C4-2B (cell line): ENCODE data around the gene CTRL.

ENCODE experiments used
- CTCF ChIP-seq: fragments of 450-650 bp; conservative IDR thresholded peaks from 2 replicates; pipeline ENCODE4 v1.5.1; 2017; ENCODE audit warnings: mild to moderate bottlenecking
- ZFX ChIP-seq: fragments of 450-650 bp; IDR thresholded peaks from 2 replicates; pipeline ENCODE4 v1.6.1; 2017

DNA sequence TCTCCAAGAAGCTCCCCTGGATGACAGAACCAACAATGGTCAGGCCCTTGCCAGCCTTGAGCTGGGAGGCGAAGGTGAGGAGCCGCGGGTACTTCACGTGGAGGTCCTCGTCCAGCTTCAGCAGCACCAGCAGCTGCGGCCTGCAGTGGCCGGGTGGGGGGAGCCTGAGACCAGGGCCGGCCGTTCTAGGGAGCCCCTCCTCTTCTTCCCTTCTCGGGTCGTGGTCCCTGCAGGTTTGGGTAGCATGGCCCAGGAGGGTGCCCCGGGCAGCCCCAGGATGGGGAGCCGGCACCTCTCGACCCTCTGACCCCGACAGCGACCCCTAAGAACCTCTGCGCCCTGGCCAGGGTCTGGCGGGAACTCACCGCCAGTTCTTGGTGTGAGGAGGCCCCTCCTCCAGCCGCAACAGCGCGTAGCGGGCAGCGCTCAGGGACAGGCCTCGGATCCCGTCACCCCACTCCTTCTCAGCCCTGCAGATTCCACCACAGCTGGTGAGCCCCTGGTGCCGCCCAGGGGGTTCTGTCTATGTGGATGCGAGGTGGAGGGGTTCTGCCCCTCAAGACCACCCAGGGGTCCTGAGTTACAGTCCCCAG lies 15.4 kb upstream of the CTRL start:
- no peak; the same call in 1 of the 2 replicates for TF ChIP-seq CTCF
- TF ChIP-seq ZFX: no peak
